Measurements from ENCODE around the gene ANO6. TPM values are rescaled to one million over a fixed set of nuclear protein-coding genes. Genes with fewer than 3 reads are reported as not detected.

ANO6 gene
- total and polyA plus RNA-seq, 8 donors: 4.0 to 34.0 (median 17.7) TPM

- H3K27me3 ChIP-seq: no peaks in the 10 kb centered on the region
- TF ChIP-seq, protein P1, sequence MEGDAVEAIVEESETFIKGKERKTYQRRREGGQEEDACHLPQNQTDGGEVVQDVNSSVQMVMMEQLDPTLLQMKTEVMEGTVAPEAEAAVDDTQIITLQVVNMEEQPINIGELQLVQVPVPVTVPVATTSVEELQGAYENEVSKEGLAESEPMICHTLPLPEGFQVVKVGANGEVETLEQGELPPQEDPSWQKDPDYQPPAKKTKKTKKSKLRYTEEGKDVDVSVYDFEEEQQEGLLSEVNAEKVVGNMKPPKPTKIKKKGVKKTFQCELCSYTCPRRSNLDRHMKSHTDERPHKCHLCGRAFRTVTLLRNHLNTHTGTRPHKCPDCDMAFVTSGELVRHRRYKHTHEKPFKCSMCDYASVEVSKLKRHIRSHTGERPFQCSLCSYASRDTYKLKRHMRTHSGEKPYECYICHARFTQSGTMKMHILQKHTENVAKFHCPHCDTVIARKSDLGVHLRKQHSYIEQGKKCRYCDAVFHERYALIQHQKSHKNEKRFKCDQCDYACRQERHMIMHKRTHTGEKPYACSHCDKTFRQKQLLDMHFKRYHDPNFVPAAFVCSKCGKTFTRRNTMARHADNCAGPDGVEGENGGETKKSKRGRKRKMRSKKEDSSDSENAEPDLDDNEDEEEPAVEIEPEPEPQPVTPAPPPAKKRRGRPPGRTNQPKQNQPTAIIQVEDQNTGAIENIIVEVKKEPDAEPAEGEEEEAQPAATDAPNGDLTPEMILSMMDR (IDR thresholded peaks at IDR 0.05): no peak
- intact Hi-C loops (cut with DNase I): no loop called here
- H3K9me3 ChIP-seq: no peaks in the 10 kb centered on the region
- DNase-seq (no peak), ATAC-seq (no peak), FAIRE-seq (no peak)
- H3K27ac ChIP-seq: no peak overlapping the region
- H3K4me1 ChIP-seq: peaks cover 11 to 19% (median 14%) of the 10 kb centered on the region in 3 donors
- no peak overlapping the region for H3K4me3 ChIP-seq
- H3K36me3 ChIP-seq: no peaks in the 10 kb centered on the region
Measured at GRCh38 chr12:45220363-45220931, 4.6 kb downstream of the ANO6 start.

- TF ChIP-seq, protein P1 (IDR thresholded peaks at IDR 0.05): no peak
- ATAC-seq (no peak), DNase-seq (no peak), FAIRE-seq (no peak)
- Histone ChIP-seq H3K36me3 (no peaks in the 10 kb centered on the region), H3K27me3 (no peaks in the 10 kb centered on the region), H3K9me3 (no peaks in the 10 kb centered on the region), H3K27ac (no peak overlapping the region), H3K4me3 (no peak overlapping the region), H3K4me1 (peaks cover 11 to 19% (median 14%) of the 10 kb centered on the region in 3 donors)
- 87 to 94% methylated on average over 6 of the region's 6 CpGs for WGBS, 2 donors
- intact Hi-C loops (cut with DNase I): no loop called here
Measured at GRCh38 chr12:45220969-45221368, 5.1 kb downstream of the ANO6 start.

DNA sequence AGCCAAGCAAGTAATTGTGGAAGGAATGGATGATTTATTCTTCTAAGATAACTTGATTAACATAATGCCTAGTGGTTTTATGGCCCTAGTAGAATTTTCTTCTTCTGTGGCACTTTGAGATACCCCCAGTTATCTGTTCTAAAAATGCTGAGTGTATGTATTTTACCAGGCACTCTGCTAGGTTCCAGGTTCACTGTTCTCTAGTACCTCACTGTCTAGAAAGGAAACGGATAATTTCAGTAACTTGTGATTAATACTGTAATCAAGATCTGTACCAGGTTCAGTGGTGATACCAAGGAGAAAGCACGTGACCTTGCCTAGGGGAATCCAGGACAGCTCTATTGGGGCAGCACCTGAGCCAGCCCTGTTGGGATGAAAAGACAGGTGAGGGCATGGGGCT is 8.0 kb downstream of the ANO6 start:
- H3K9me3 ChIP-seq: no peaks in the 10 kb centered on the region
- no peaks in the 10 kb centered on the region for H3K27me3 ChIP-seq
- TF ChIP-seq, protein P1 (IDR thresholded peaks at IDR 0.05): no peak
- no peaks in the 10 kb centered on the region for H3K36me3 ChIP-seq
- DNase-seq (no peak), FAIRE-seq (no peak), ATAC-seq (no peak)
- no peak overlapping the region for H3K27ac ChIP-seq
- 32 to 42% methylated on average over 2 of the region's 2 CpGs for WGBS, 2 donors
- peaks cover 3 to 16% (median 7%) of the 10 kb centered on the region in 3 donors for H3K4me1 ChIP-seq
- intact Hi-C loops (cut with DNase I): no loop called here
- no peak overlapping the region for H3K4me3 ChIP-seq

DNA sequence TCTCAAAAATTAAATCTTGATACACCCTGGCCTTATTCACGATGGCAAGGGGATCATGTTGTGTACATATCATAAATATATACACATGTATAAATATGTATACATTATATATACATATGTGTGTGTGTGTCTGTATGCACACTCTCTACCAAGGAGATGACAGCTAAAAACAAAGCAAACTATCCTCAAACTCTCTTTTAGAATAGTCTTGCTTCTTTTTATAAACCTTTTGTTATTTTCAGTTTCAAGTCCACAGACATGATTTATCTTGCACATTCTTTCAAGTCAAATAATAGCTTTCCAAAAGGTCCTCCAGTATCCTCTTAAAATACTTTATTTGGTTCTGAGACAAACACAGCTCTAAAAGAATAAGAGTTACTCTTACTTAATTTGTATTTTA is 8.4 kb downstream of the ANO6 start:
- Histone ChIP-seq H3K4me3 (no peak overlapping the region), H3K36me3 (no peaks in the 10 kb centered on the region), H3K27me3 (no peaks in the 10 kb centered on the region), H3K4me1 (peaks cover 3 to 16% (median 5%) of the 10 kb centered on the region in 3 donors), H3K9me3 (no peaks in the 10 kb centered on the region), H3K27ac (no peak overlapping the region)
- FAIRE-seq (no peak), DNase-seq (no peak), ATAC-seq (no peak)
- intact Hi-C loops (cut with DNase I): no loop called here
- WGBS, 2 donors: 36 to 40% methylated on average over 1 of the region's 1 CpG
- TF ChIP-seq, protein P1 (IDR thresholded peaks at IDR 0.05): no peak

- Histone ChIP-seq H3K4me3 (no peak overlapping the region), H3K36me3 (no peaks in the 10 kb centered on the region), H3K4me1 (peaks cover 0 to 5% (median 5%) of the 10 kb centered on the region in 3 donors), H3K27ac (no peak overlapping the region), H3K9me3 (no peaks in the 10 kb centered on the region), H3K27me3 (no peaks in the 10 kb centered on the region)
- DNase-seq: no peak
- no peak for FAIRE-seq
- intact Hi-C loops (cut with DNase I): no loop called here
- ATAC-seq: no peak
- TF ChIP-seq, protein P1 (IDR thresholded peaks at IDR 0.05): no peak
Measured at GRCh38 chr12:45226021-45226420, 10.1 kb downstream of the ANO6 start.
